Right atrium auricular region (tissue), 2 donors: ENCODE results near the gene MRPL46. TPM values are rescaled to one million over a fixed set of nuclear protein-coding genes. Genes with fewer than 3 reads are reported as not detected.

ENCODE experiments used
- DNase-seq: peaks from one replicate; pipeline ENCODE4 v3.0.0-alpha.2; 2019; ENCODE audit warnings: low spot score
- H3K27ac ChIP-seq, 2 donors: fragments of 200-600 bp; sonication (generic); 1 replicate in 1 of 2; 2 replicates in 1 of 2; pipeline ENCODE4 v1.5.1; 2016 to 2019
- H3K27me3 ChIP-seq, 2 donors: fragments of 200-600 bp; sonication (generic); one replicate each; pipeline versions ENCODE4 v1.5.1 to v1.6.0; 2017 to 2019
- H3K36me3 ChIP-seq: fragments of 200-600 bp; sonication (generic); one replicate; pipeline ENCODE4 v1.5.1; 2016
- H3K4me1 ChIP-seq, 2 donors: fragments of 200-600 bp; sonication (generic); one replicate each; pipeline versions ENCODE4 v1.5.1 to v1.6.0; 2017 to 2019
- H3K4me3 ChIP-seq, 2 donors: fragments of 200-600 bp; sonication (generic); 1 replicate in 1 of 2; 2 replicates in 1 of 2; pipeline ENCODE4 v1.5.1; 2017 to 2019; ENCODE audit warnings: mild to moderate bottlenecking in 1 of 2, moderate library complexity in 1 of 2
- H3K9me3 ChIP-seq, 2 donors: fragments of 200-600 bp; sonication (generic); one replicate each; pipeline ENCODE4 v1.5.1; 2019
- CTCF ChIP-seq, 2 donors: fragments of 200-600 bp; sonication (generic); IDR thresholded peaks; one replicate each; pipeline ENCODE4 v1.5.1; 2019; ENCODE audit warnings: antibody characterized with exemption in 2 of 2
- total RNA-seq, 2 donors: library from RNA; depleted of rRNA; stranded (reverse); fragments of >200 nt; gene quantifications; one replicate each; pipeline ENCODE4 v1.1.0, GENCODE V29; 2016

The MRPL46 gene
- 10 to 100 TPM; 26.1 to 43.5 TPM for total RNA-seq

DNA sequence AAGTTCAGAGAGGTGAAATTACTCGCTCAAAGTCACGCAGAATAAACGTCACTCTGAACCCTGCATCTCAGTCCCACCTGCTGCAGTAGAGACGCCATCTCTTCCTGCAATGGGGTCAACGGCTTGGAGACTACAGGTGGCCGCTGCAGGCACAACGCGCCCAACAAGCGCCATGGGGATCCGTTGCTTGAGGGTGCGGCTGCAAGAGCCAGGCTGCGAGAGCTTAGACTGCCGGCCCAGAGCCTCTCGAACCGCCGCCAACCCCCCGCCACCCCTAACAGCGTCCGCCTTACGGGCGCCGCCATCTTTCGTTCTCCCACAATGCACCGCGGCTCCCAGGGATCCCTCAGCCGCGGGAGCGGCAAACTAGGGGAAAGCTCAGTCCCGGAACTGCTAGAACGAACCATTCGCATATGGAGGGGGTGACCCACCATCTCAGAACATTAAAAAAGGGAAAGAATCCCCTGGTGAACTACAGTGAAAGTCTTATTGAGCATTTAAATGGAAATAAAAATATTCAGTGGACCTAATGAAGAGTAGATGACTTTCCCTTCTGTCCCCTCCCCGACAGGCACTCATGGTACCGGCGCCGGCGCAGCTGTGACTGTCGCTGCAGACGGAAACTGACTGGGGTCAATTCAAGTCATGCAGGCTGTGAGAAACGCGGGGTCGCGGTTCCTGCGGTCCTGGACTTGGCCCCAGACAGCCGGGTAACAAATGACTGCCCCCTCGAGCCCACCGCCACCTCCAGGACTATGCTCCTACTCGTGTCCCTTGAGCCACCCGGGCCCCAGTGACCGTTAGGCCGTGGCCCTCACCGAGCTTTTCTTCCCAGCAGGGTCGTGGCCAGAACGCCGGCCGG lies at the start of gene MRPL46, which contains the start of gene MRPS11:
Gene MRPL46 (minus strand): TSS at position 316 of the 862 bp plus-strand sequence. CDS start 11 bp downstream, at position 305.
Gene MRPS11 (plus strand): TSS at position 636 of the 862 bp plus-strand sequence. CDS start 10 bp downstream, at position 646.
- H3K4me3 ChIP-seq = peak within 1 kb of the TSS; percentile 78 to 91
- H3K27me3 ChIP-seq = no peaks in the 10 kb centered on the region
- peak; percentile 85 for DNase-seq
- H3K36me3 ChIP-seq = peaks cover 30% of the 10 kb centered on the region
- no peaks in the 10 kb centered on the region for H3K9me3 ChIP-seq
- peak within 1 kb of the TSS; percentile 89 to 92 for H3K27ac ChIP-seq
- peaks cover 0 to 29% of the 10 kb centered on the region in 2 donors for H3K4me1 ChIP-seq
- no peak for TF ChIP-seq CTCF (IDR thresholded peaks at IDR 0.05)

- no peak overlapping the region for H3K4me3 ChIP-seq
- H3K27ac ChIP-seq = no peak overlapping the region
- H3K4me1 ChIP-seq = no peaks in the 10 kb centered on the region
- peaks cover 29% of the 10 kb centered on the region for H3K36me3 ChIP-seq
- DNase-seq = no peak
- no peaks in the 10 kb centered on the region for H3K27me3 ChIP-seq
- TF ChIP-seq CTCF (IDR thresholded peaks at IDR 0.05) = no peak
- H3K9me3 ChIP-seq = no peaks in the 10 kb centered on the region
Measured at GRCh38 chr15:88513195-88513594, 46.0 kb upstream of the MRPL46 start.

DNA sequence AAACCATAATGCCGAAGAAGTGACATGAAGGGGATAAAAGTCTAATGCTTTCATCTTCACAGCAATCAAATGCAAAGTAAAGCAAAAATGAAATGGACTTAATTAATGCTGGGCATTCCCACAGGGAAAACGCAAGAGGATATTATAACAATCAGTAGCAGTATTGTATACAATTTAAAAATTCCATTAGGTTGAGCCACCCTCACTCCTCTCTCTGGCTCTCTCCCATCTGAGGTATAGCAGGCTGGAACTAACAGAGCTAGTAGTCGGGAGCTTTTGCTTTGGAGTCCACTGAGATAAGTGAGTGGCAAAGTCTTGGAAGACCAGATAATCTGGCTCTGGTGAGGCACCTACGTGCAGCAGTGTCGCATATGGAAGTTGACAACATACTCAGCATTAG lies 45.4 kb upstream of the MRPL46 start:
- H3K4me3 ChIP-seq = no peak overlapping the region
- peaks cover 29% of the 10 kb centered on the region for H3K36me3 ChIP-seq
- TF ChIP-seq CTCF (IDR thresholded peaks at IDR 0.05) = no peak
- H3K9me3 ChIP-seq = no peaks in the 10 kb centered on the region
- no peaks in the 10 kb centered on the region for H3K4me1 ChIP-seq
- H3K27me3 ChIP-seq = no peaks in the 10 kb centered on the region
- DNase-seq = no peak
- H3K27ac ChIP-seq = no peak overlapping the region

- no peak overlapping the region for H3K27ac ChIP-seq
- no peak for DNase-seq
- H3K36me3 ChIP-seq = peaks cover 29% of the 10 kb centered on the region
- H3K27me3 ChIP-seq = no peaks in the 10 kb centered on the region
- no peaks in the 10 kb centered on the region for H3K4me1 ChIP-seq
- no peak for TF ChIP-seq CTCF (IDR thresholded peaks at IDR 0.05)
- H3K9me3 ChIP-seq = no peaks in the 10 kb centered on the region
- H3K4me3 ChIP-seq = no peak overlapping the region
Measured at GRCh38 chr15:88512078-88512477, 44.9 kb upstream of the MRPL46 start.

DNA sequence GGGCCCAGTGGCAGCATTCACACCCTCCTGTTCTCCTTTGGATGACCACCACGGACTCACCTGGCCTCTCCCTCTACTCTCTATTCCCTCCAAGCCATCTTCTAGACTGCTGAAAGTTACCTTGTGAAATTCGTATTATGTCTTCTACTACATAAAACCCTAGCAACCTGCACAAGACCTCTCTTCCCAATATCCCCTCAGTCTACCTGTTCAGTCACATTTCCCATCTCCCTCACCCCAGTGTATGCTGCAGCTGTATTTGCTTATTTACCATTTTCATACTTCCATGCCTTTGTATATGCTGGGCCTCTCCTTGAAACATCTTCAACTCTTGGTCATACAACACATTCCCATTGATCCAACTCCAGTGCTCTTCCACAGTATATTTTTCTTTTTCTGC lies 44.0 kb upstream of the MRPL46 start:
- H3K36me3 ChIP-seq = peaks cover 36% of the 10 kb centered on the region
- H3K4me1 ChIP-seq = no peaks in the 10 kb centered on the region
- H3K4me3 ChIP-seq = no peak overlapping the region
- no peaks in the 10 kb centered on the region for H3K27me3 ChIP-seq
- no peak for TF ChIP-seq CTCF (IDR thresholded peaks at IDR 0.05)
- no peaks in the 10 kb centered on the region for H3K9me3 ChIP-seq
- DNase-seq = no peak
- no peak overlapping the region for H3K27ac ChIP-seq
